GM23338 (cell line): ENCODE measurements around the gene SLC39A11. TPM values are rescaled to one million over a fixed set of nuclear protein-coding genes. Genes with fewer than 3 reads are reported as not detected.

Experiments used
- ATAC-seq: fragments of 200-7000 bp; cut with Tn5 transposase; 3 replicates; pipeline ENCODE4 v1.9.1; 2020
- DNase-seq: peaks from one replicate; pipeline ENCODE4 v3.0.0-alpha.2; 2015; ENCODE audit warnings: low spot score
- H2AFZ ChIP-seq: fragments of 200-600 bp; sonication (generic); 2 replicates; pipeline ENCODE4 v1.8.0; 2016; ENCODE audit warnings: antibody characterized with exemption, mild to moderate bottlenecking, moderate library complexity
- H3F3A ChIP-seq: fragments of 200-600 bp; sonication (generic); replicated peaks from 2 replicates; pipeline ENCODE4 v1.8.0; 2017; ENCODE audit warnings: antibody characterized with exemption, mixed run types, low read depth
- H3K27ac ChIP-seq: fragments of 200-600 bp; sonication (generic); 2 replicates; pipeline ENCODE4 v1.6.1; 2016; ENCODE audit warnings: low read depth
- H3K27me3 ChIP-seq: fragments of 200-600 bp; sonication (generic); 2 replicates; pipeline ENCODE4 v1.8.0; 2016; ENCODE audit warnings: mild to moderate bottlenecking, mixed run types, moderate library complexity; ENCODE audit not compliant: insufficient read depth
- H3K36me3 ChIP-seq: fragments of 200-600 bp; sonication (generic); 2 replicates; pipeline ENCODE4 v1.8.0; 2016; ENCODE audit warnings: mild to moderate bottlenecking; ENCODE audit not compliant: insufficient read depth
- H3K4me1 ChIP-seq: fragments of 200-600 bp; sonication (generic); 2 replicates; pipeline ENCODE4 v1.8.0; 2016; ENCODE audit warnings: mild to moderate bottlenecking, moderate library complexity; ENCODE audit not compliant: insufficient read depth
- H3K4me2 ChIP-seq: fragments of 200-600 bp; sonication (generic); 2 replicates; pipeline ENCODE4 v1.7.1; 2017; ENCODE audit warnings: mixed run types
- H3K4me3 ChIP-seq: fragments of 200-600 bp; sonication (generic); 2 replicates; pipeline ENCODE4 v1.6.1; 2016; ENCODE audit warnings: mixed run types
- H3K79me2 ChIP-seq: fragments of 200-600 bp; sonication (generic); replicated peaks from 2 replicates; pipeline ENCODE4 v1.8.0; 2017; ENCODE audit warnings: mild to moderate bottlenecking; ENCODE audit not compliant: insufficient read depth
- H3K9me2 ChIP-seq: fragments of 200-600 bp; sonication (generic); 2 replicates; pipeline ENCODE4 v1.8.0; 2017; ENCODE audit not compliant: insufficient read depth
- H4K20me1 ChIP-seq: fragments of 200-600 bp; sonication (generic); replicated peaks from 2 replicates; pipeline ENCODE4 v1.8.0; 2017; ENCODE audit warnings: mild to moderate bottlenecking; ENCODE audit not compliant: insufficient read depth
- H3K27ac Mint-ChIP-seq: 2 replicates; pipeline ENCODE4 v1.8.0; 2020; ENCODE audit warnings: inconsistent platforms, mild to moderate bottlenecking, moderate library complexity, mixed read lengths
- H3K27me3 Mint-ChIP-seq: 3 replicates; pipeline ENCODE4 v1.8.0; 2022; ENCODE audit warnings: low read depth, mild to moderate bottlenecking, moderate library complexity, mixed read lengths, inconsistent platforms; ENCODE audit not compliant: insufficient read depth, poor library complexity
- H3K36me3 Mint-ChIP-seq: 3 replicates; pipeline ENCODE4 v1.8.0; 2021; ENCODE audit warnings: low read depth, mild to moderate bottlenecking, inconsistent platforms, moderate library complexity, mixed read lengths
- H3K4me1 Mint-ChIP-seq: 3 replicates; pipeline ENCODE4 v1.8.0; 2020; ENCODE audit warnings: mild to moderate bottlenecking, inconsistent platforms, mixed read lengths
- H3K4me3 Mint-ChIP-seq: 3 replicates; pipeline ENCODE4 v1.8.0; 2021; ENCODE audit warnings: moderate library complexity, mild to moderate bottlenecking, inconsistent platforms, mixed read lengths
- H3K9me3 Mint-ChIP-seq: 3 replicates; pipeline ENCODE4 v1.8.0; 2020; ENCODE audit warnings: moderate library complexity, mild to moderate bottlenecking, inconsistent platforms, mixed read lengths
- EZH2 ChIP-seq: fragments of 200-600 bp; sonication (generic); IDR thresholded peaks from one replicate; pipeline ENCODE4 v1.8.0; 2017; ENCODE audit warnings: antibody characterized with exemption, mild to moderate bottlenecking, low read depth; ENCODE audit not compliant: unreplicated experiment
- EZH2phosphoT487 ChIP-seq: fragments of 200-600 bp; sonication (generic); IDR thresholded peaks from one replicate; pipeline ENCODE4 v1.8.1; 2018; ENCODE audit warnings: antibody characterized with exemption; ENCODE audit not compliant: unreplicated experiment
- JUNB ChIP-seq: IDR thresholded peaks from one replicate; pipeline ENCODE4 v1.6.1; 2016; ENCODE audit warnings: antibody characterized with exemption; ENCODE audit not compliant: unreplicated experiment
- NANOG ChIP-seq: IDR thresholded peaks from 2 replicates; pipeline ENCODE4 v1.6.1; 2016; ENCODE audit warnings: antibody characterized with exemption, borderline replicate concordance
- polyA plus RNA-seq: library from polyadenylated mRNA; unstranded; fragments of >200 nt; fragmentation: Nextera tagmentation; extraction: Ambion mirVana; gene quantifications from 2 replicates; pipeline ENCODE4 v1.2.1, GENCODE V29; 2016
- total RNA-seq: library from RNA; depleted of rRNA; stranded (reverse); fragments of >200 nt; shearing (Covaris generic); gene quantifications from 2 replicates; pipeline ENCODE4 v1.2.3, GENCODE V29; 2014
- TF ChIP-seq, protein P1 (sequence below), 2 experiments: fragments of 200-600 bp in 1 of 2; sonication (generic) in 1 of 2; conservative IDR thresholded peaks; 2 replicates each; pipeline versions ENCODE4 v1.5.1 to v1.6.1; 2016 to 2017; ENCODE audit warnings: antibody characterized with exemption in 2 of 2, low read depth in 2 of 2, mild to moderate bottlenecking in 2 of 2, moderate library complexity in 1 of 2
- TF ChIP-seq, protein P2 (sequence below): IDR thresholded peaks from one replicate; pipeline ENCODE4 v1.6.1; 2018; ENCODE audit warnings: antibody characterized with exemption; ENCODE audit not compliant: unreplicated experiment
- TF ChIP-seq, protein P3 (sequence below): fragments of 250-450 bp; sonication (Bioruptor Pico); IDR thresholded peaks from 2 replicates; pipeline ENCODE4 v1.5.0; 2020; ENCODE audit warnings: mild to moderate bottlenecking, moderate library complexity

SLC39A11 gene
- total and polyA plus RNA-seq, 2 experiments from 2014 or later, result 10.8 to 18.1 TPM

DNA sequence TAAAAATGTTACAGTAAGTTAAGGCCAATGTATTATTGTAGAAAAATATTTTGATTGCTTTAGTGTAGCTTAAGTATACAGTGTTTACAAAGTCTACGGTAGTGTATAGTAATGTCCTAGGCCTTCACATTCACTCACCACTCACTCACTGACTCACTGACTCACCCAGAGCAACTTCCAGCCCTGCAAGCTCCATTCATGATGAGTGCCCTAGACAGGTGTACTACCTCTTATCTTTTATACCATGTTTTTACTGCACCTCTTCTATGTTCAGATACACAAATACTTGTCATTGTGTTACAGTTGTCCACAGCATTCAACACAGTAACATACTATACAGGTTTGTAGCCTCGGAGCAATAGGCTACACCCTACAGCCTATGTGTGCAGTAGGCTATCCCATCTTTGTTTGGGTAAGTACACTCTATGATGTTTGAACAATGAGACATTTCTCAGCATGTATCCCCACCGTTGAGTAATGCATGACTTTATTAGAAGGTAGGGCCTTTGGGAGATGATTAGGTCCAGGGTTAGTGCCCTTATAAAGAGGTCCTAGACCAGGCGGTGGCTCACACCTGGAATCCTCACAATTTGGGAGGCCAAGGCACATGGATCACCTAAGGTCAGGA, 117.8 kb downstream of the SLC39A11 start:
- no peak overlapping the region for H2AFZ ChIP-seq
- Mint-ChIP-seq H3K27me3 (peaks cover 7% of the 10 kb centered on the region), H3K36me3 (no peaks in the 10 kb centered on the region), H3K27ac (no peak overlapping the region), H3K4me3 (no peak overlapping the region), H3K4me1 (peaks cover 31% of the 10 kb centered on the region), H3K9me3 (peaks cover 5% of the 10 kb centered on the region; the same call in 1 of the 3 replicates)
- H3K27ac ChIP-seq, result no peak overlapping the region
- H3K4me1 ChIP-seq, result peaks cover 11% of the 10 kb centered on the region
- no peak overlapping the region for H3K4me3 ChIP-seq
- DNase-seq (no peak), ATAC-seq (no peak)
- no peaks in the 10 kb centered on the region for H4K20me1 ChIP-seq
- no peaks in the 10 kb centered on the region for H3F3A ChIP-seq
- no peaks in the 10 kb centered on the region for H3K79me2 ChIP-seq
- no peak overlapping the region for H3K4me2 ChIP-seq
- no peaks in the 10 kb centered on the region for H3K36me3 ChIP-seq
- H3K9me2 ChIP-seq, result no peaks in the 10 kb centered on the region
- no peaks in the 10 kb centered on the region for H3K27me3 ChIP-seq
- TF ChIP-seq, protein P1, sequence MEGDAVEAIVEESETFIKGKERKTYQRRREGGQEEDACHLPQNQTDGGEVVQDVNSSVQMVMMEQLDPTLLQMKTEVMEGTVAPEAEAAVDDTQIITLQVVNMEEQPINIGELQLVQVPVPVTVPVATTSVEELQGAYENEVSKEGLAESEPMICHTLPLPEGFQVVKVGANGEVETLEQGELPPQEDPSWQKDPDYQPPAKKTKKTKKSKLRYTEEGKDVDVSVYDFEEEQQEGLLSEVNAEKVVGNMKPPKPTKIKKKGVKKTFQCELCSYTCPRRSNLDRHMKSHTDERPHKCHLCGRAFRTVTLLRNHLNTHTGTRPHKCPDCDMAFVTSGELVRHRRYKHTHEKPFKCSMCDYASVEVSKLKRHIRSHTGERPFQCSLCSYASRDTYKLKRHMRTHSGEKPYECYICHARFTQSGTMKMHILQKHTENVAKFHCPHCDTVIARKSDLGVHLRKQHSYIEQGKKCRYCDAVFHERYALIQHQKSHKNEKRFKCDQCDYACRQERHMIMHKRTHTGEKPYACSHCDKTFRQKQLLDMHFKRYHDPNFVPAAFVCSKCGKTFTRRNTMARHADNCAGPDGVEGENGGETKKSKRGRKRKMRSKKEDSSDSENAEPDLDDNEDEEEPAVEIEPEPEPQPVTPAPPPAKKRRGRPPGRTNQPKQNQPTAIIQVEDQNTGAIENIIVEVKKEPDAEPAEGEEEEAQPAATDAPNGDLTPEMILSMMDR (conservative IDR thresholded peaks at IDR 0.05; ENCODE audit: low read depth in 2 of 2), result no peak
- TF ChIP-seq, protein P2, sequence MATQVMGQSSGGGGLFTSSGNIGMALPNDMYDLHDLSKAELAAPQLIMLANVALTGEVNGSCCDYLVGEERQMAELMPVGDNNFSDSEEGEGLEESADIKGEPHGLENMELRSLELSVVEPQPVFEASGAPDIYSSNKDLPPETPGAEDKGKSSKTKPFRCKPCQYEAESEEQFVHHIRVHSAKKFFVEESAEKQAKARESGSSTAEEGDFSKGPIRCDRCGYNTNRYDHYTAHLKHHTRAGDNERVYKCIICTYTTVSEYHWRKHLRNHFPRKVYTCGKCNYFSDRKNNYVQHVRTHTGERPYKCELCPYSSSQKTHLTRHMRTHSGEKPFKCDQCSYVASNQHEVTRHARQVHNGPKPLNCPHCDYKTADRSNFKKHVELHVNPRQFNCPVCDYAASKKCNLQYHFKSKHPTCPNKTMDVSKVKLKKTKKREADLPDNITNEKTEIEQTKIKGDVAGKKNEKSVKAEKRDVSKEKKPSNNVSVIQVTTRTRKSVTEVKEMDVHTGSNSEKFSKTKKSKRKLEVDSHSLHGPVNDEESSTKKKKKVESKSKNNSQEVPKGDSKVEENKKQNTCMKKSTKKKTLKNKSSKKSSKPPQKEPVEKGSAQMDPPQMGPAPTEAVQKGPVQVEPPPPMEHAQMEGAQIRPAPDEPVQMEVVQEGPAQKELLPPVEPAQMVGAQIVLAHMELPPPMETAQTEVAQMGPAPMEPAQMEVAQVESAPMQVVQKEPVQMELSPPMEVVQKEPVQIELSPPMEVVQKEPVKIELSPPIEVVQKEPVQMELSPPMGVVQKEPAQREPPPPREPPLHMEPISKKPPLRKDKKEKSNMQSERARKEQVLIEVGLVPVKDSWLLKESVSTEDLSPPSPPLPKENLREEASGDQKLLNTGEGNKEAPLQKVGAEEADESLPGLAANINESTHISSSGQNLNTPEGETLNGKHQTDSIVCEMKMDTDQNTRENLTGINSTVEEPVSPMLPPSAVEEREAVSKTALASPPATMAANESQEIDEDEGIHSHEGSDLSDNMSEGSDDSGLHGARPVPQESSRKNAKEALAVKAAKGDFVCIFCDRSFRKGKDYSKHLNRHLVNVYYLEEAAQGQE, result no peak
- no peak for TF ChIP-seq JUNB
- no peak for TF ChIP-seq EZH2
- no peak for TF ChIP-seq NANOG

DNA sequence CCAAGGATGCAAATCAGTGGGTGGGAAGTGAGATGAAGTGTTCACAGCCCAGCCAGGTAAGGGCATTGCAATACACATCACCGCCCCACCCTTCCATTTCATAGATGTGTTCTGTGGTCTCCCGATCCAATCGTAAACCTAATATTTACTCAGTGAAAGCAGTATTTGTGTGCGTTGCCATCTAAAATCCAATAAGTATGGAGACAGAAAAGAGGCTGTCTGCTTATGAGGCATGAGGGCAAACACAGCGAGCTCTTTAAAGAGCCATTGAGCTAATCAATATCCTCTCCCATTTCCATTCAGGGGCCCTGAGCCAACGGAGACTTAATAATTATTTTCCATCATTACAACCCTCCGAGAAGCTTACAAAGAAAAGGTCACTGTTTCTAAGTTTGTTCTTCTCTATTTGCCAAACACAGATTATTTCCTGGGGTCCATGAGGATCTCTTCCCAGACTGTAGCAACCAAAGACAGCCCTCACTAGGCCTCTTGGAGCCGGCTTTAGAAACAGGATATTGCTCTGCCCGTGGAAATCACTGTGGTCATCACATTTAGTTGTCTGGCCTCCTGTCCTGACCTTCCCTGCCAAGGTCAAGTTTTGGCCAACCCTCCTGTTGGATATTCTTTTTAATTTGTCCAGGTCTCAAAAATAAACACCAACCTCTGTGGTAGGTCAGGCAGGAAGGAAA, 120.1 kb downstream of the SLC39A11 start:
- H3K27ac Mint-ChIP-seq, result no peak overlapping the region
- no peak overlapping the region for H3K4me2 ChIP-seq
- H3K9me2 ChIP-seq, result no peaks in the 10 kb centered on the region
- no peak overlapping the region for H3K27ac ChIP-seq
- no peak overlapping the region for H2AFZ ChIP-seq
- no peak for TF ChIP-seq EZH2
- no peak for TF ChIP-seq EZH2phosphoT487
- TF ChIP-seq, protein P3, sequence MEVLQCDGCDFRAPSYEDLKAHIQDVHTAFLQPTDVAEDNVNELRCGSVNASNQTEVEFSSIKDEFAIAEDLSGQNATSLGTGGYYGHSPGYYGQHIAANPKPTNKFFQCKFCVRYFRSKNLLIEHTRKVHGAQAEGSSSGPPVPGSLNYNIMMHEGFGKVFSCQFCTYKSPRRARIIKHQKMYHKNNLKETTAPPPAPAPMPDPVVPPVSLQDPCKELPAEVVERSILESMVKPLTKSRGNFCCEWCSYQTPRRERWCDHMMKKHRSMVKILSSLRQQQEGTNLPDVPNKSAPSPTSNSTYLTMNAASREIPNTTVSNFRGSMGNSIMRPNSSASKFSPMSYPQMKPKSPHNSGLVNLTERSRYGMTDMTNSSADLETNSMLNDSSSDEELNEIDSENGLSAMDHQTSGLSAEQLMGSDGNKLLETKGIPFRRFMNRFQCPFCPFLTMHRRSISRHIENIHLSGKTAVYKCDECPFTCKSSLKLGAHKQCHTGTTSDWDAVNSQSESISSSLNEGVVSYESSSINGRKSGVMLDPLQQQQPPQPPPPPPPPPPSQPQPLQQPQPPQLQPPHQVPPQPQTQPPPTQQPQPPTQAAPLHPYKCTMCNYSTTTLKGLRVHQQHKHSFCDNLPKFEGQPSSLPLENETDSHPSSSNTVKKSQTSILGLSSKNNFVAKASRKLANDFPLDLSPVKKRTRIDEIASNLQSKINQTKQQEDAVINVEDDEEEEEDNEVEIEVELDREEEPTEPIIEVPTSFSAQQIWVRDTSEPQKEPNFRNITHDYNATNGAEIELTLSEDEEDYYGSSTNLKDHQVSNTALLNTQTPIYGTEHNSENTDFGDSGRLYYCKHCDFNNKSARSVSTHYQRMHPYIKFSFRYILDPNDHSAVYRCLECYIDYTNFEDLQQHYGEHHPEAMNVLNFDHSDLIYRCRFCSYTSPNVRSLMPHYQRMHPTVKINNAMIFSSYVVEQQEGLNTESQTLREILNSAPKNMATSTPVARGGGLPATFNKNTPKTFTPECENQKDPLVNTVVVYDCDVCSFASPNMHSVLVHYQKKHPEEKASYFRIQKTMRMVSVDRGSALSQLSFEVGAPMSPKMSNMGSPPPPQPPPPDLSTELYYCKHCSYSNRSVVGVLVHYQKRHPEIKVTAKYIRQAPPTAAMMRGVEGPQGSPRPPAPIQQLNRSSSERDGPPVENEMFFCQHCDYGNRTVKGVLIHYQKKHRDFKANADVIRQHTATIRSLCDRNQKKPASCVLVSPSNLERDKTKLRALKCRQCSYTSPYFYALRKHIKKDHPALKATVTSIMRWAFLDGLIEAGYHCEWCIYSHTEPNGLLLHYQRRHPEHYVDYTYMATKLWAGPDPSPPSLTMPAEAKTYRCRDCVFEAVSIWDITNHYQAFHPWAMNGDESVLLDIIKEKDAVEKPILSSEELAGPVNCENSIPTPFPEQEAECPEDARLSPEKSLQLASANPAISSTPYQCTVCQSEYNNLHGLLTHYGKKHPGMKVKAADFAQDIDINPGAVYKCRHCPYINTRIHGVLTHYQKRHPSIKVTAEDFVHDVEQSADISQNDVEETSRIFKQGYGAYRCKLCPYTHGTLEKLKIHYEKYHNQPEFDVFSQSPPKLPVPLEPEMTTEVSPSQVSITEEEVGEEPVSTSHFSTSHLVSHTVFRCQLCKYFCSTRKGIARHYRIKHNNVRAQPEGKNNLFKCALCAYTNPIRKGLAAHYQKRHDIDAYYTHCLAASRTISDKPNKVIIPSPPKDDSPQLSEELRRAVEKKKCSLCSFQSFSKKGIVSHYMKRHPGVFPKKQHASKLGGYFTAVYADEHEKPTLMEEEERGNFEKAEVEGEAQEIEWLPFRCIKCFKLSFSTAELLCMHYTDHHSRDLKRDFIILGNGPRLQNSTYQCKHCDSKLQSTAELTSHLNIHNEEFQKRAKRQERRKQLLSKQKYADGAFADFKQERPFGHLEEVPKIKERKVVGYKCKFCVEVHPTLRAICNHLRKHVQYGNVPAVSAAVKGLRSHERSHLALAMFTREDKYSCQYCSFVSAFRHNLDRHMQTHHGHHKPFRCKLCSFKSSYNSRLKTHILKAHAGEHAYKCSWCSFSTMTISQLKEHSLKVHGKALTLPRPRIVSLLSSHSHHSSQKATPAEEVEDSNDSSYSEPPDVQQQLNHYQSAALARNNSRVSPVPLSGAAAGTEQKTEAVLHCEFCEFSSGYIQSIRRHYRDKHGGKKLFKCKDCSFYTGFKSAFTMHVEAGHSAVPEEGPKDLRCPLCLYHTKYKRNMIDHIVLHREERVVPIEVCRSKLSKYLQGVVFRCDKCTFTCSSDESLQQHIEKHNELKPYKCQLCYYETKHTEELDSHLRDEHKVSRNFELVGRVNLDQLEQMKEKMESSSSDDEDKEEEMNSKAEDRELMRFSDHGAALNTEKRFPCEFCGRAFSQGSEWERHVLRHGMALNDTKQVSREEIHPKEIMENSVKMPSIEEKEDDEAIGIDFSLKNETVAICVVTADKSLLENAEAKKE, result no peak
- peaks cover 12% of the 10 kb centered on the region for H3K4me1 ChIP-seq
- H3K27me3 Mint-ChIP-seq, result peaks cover 7% of the 10 kb centered on the region
- no peaks in the 10 kb centered on the region for H3K36me3 ChIP-seq
- peaks cover 5% of the 10 kb centered on the region; the same call in 1 of the 3 replicates for H3K9me3 Mint-ChIP-seq
- H3K4me1 Mint-ChIP-seq, result peaks cover 30% of the 10 kb centered on the region
- H4K20me1 ChIP-seq, result no peaks in the 10 kb centered on the region
- H3K4me3 ChIP-seq, result no peak overlapping the region
- H3K36me3 Mint-ChIP-seq, result no peaks in the 10 kb centered on the region
- no peaks in the 10 kb centered on the region for H3F3A ChIP-seq
- ATAC-seq (no peak), DNase-seq (no peak)
- no peaks in the 10 kb centered on the region for H3K27me3 ChIP-seq
- no peak overlapping the region for H3K4me3 Mint-ChIP-seq
- H3K79me2 ChIP-seq, result no peaks in the 10 kb centered on the region
